OCI-LY3 (cell line): ENCODE data around the gene ELOB.

Experiments
- CTCF ChIP-seq: fragments of 200-600, 300-600 bp; sonication (generic); IDR thresholded peaks from 2 replicates; pipeline ENCODE4 v1.5.1; 2014; ENCODE audit warnings: antibody characterized with exemption, low read length, low read depth
- EZH2phosphoT487 ChIP-seq: fragments of 200-600 bp; shearing (Covaris generic); IDR thresholded peaks from 2 replicates; pipeline ENCODE4 v1.6.1; 2018; ENCODE audit warnings: antibody characterized with exemption, mixed run types, low read depth

GRCh38 chr16:2824626-2825025 lies 47.5 kb upstream of the ELOB start:
- no peak for TF ChIP-seq CTCF
- no peak for TF ChIP-seq EZH2phosphoT487
